MV-4-11 (cell line): ENCODE results near the gene SLC9C2.
"Not testable (repeated sequence)": the region's sequence is repeated elsewhere in the genome, so short reads cannot be mapped to it uniquely, and the experiment has no call there.

Source experiments
- DNase-seq: peaks from one replicate; lab custom pipeline; 2025; lab: John Stamatoyannopoulos, UW

Gene SLC9C2

DNA sequence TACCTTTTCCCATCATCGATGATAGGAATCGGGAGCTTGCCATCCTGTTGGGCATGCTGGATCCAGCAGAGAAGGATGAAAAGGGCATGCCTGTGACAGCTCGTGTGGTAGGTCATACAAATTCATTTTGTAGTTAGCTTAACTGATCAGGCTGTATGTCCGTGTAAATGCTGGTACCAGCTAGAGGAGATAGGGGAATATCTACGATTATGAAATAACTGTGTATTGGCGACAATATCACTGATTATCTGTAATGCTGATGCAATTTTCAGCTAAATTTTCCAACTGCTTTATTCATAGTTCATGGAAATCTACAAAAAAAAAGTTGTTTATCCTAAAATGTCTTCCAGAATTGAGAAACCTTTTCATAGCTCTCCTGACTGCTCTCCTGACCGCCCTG lies 117.5 kb downstream of the SLC9C2 start:
- no peak for DNase-seq

DNA sequence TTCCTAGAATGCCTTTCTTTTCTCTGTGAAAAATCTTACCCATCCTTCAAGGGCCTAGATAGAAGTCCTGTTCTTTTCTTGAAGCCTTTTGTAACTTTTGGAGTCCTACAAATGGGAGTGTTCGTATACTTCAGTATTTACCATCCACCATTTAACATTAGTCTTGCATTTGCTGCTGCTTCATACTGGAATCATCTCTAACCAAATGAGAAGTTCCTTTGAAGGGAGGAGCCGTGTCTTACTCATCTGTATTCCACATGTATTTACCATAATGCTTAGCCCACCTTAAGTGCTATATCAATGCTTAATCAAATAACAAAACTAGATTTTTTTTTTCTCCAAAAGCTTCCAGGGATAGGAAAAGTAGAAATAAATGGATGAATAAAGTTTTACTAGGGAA lies 118.6 kb downstream of the SLC9C2 start:
- DNase-seq = no peak

DNA sequence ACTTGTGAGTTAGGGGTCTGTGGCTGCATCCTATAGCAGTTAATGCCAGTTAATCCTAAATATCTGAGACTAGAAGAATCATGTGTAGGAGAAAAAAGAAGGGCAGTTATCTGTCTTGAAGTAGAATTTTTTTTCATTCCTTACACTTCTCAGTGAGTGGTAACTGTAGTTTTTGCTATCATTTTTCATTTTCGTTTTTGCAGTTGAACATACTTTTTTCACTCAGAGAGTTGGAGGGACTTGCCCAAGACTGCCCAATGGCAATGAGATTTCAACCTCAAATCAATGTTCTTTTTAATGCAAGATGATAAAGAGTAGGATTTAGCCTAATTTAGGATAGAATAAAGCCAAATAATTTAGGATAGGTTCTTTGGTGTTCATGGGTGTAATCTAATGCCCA lies 120.2 kb downstream of the SLC9C2 start:
- DNase-seq = no peak

DNA sequence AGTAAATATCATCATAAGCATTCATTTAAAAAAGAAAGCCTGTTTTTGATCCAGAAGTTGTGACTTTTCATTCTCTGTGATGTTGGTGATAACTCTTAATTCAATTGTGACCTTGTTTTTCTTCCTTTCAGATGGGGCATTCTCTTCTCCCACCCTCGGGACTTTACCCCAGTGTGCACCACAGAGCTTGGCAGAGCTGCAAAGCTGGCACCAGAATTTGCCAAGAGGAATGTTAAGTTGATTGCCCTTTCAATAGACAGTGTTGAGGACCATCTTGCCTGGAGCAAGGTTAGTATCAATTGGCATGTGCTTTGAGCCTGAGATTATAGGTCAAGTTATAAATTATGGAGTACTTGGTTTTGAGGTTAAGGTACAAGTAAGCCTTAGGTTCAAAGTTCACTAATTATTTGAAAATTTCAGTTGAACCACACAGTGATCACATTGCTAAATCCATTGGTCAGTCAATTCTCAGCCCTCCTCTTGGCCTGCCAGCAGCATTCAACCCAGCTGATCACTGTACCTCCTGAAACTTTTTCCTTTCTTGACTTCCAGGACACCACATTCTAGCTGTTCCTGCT lies 121.6 kb downstream of the SLC9C2 start:
- no peak for DNase-seq

DNA sequence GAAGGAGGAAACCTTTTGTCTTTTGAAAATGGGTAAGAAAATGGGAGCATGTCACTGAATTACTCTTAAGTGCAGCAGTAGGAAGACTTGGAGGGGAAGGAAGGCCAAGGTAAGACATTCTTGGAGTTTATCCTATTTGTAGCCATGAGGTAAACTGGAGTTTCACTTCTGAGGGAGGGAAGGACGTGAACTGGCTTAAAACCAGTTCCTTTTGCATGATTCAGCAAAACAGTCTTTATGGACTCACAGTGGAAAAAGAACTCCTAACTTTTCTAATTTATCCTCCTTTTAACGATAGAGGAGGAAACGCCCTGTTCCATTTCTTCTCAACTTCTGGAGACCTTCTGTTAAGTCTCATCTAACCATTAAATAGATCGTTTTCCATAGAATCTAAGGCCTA lies 123.2 kb downstream of the SLC9C2 start:
- DNase-seq = peak; percentile 1

DNA sequence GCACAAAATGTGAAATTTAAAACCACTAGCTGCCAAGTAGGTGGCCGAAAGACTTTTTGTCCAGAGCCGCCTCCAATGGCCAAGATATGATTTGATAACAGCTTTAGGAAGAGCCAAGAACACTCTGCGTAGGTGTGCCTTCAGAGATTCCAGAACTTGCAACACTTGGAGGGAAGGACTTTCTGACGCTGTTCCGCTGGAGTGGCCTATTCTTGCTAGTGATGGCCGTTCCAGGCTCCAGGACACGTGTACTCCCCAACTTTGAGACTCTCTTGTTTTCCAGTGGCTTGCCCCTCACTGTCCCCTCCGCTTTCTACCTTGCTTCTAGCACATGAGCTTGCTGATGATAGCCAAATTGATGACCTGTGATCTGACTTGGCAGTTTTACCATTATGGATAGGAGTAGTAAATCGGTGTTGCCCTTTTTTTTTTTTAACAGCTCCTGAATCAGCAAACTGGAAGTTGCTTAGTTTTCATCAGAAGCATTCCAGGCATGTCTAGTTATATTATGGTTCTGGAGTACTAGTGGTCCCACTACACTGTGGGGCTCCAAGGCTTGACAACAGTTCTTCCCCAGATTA lies 124.7 kb downstream of the SLC9C2 start:
- DNase-seq = peak; percentile 20

DNA sequence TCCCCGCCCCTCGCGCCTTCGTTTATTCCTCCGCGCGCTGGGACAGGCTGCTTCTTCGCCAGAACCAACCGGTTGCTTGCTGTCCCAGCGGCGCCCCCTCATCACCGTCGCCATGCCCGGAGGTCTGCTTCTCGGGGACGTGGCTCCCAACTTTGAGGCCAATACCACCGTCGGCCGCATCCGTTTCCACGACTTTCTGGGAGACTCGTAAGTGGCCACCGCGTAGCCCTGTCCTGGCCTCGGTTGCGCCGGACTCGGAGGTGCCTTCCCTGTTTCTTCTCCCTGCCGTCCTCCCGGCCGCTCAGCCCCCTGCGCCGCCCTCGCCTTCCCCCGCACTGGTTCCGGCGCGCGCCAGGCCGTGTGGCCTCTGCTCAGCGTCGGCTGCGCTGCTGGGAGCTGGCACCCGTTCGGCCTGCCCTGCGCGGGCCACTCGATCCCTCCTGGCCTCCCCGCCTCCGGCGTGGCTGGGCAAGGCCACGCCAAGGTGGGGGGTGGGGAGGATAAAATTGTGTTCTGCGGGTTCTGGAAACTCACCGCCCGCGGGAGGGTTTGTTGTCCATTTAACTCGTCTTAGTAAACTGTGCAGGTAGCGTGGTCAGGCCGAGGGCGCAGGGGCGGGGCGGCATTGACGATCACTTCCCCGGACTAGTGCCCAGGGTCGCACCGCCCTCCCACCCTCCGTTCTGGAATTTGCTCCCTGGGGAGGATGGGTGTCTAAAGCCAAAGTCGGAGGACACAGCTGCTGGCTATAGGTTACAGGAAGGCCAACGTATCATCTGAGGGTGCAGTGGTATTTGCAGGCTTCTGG lies 125.4 kb downstream of the SLC9C2 start, which contains the start of gene PRDX6:
PRDX6 (plus strand) TSS at position 50 of the 808 bp plus-strand sequence; CDS start at position 113, 63 bp downstream.
- DNase-seq = peak; percentile 72

DNA sequence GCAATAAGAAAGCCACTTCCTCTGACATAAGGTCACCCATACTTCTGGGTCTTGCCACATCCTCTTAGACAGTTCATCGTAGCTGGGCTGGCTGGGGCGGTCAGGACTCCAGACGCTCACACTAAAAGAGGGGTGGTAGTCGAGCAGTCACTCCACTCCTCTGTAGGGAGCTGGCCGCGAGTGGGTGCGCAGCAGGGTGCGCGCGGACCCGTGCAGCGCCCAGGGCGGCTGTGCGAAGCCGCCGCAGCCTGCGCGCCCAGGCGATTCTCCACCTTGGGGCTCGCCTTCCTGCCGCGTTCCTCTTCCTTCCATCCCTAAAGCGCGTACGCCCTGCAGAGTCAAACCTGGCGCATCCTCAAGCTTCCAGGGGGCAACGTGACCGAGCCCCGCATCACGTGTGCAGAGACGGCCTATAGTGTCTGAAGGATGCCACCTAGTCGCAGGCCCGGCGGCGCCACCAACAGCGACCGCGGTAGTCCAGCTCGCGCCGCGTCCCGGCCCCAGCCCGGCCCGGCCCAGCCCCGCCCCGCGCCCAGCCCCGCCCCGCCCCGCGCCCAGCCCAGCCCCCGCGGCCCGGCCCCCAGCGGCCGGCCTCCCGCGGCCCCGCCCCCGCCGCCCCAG lies 126.1 kb downstream of the SLC9C2 start:
- DNase-seq = peak; percentile 86

DNA sequence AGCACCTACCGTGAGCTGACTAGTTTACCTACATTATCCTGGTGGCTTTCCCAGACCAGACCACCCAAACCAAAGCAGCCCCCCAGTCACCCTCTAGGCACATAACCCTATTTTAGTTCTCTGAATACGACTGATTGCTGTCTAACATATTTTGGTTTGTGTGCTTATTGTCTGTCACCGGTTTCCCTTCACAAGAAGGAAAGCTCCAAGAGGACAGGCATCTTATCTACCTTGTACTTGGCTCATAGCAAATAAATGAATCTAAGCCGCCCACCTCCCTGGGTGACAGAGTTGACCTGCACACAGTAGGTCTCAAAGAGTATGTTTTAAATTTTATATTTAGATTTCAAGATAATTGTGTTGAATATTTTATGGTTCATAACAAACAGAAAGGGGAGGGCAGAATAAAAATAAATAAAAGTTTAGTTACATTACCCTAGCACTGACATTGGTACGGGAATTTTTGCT lies 126.6 kb downstream of the SLC9C2 start:
- no peak for DNase-seq

DNA sequence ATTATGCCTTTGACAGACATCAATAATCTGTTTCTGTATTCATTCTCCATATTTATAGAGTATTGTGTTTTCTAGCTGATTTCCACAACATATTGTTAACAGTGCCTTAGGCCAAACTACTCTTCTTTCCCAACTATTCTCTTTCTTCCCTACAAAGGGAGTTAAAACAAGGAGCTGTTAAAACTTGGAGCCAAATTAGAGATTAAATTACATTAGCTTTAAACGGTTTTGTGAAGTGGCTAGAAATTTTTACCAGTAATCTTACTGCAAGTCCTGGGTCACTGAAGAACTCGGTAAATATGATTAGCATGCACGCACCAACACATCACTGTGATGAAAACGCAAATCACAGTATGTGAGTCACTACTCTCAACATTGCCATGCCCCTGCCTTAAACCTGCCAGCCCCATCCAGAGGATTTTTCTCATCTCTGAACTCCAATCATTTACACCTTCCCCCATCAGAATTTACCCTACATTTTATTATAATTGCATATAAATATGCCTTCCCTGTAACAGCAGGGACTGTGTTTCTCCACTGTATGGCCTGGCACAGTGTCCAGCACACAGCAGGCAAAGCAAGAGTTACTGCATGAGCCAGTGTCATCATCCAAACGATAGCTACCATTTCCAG lies 127.2 kb downstream of the SLC9C2 start:
- no peak for DNase-seq

DNA sequence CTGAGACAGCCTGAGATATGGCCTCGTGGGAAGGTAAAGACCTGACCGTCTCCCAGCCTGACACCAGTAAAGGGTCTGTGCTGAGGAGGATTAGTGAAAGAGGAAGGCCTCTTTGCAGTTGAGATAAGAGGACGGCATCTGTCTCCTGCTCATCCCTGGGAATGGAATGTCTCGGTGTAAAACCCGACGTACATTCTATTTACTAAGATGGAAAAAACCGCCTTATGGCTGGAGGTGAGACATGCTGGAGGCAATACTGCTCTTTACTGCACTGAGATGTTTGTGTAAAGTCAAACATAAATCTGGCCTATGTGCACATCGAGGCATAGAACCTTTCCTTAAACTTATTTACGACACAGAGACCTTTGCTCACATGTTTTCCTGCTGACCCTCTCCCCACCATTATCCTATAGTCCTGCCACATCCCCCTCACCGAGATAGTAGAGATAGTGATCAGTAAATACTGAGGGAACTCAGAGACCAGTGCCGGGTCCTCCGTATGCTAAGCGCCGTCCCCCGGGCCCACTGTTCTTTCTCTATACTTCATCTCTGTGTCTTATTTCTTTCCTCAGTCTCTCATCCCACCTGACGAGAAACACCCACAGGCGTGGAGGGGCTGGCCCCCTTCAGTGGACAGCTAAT lies 128.0 kb downstream of the SLC9C2 start:
- not testable (repeated sequence) for DNase-seq

DNA sequence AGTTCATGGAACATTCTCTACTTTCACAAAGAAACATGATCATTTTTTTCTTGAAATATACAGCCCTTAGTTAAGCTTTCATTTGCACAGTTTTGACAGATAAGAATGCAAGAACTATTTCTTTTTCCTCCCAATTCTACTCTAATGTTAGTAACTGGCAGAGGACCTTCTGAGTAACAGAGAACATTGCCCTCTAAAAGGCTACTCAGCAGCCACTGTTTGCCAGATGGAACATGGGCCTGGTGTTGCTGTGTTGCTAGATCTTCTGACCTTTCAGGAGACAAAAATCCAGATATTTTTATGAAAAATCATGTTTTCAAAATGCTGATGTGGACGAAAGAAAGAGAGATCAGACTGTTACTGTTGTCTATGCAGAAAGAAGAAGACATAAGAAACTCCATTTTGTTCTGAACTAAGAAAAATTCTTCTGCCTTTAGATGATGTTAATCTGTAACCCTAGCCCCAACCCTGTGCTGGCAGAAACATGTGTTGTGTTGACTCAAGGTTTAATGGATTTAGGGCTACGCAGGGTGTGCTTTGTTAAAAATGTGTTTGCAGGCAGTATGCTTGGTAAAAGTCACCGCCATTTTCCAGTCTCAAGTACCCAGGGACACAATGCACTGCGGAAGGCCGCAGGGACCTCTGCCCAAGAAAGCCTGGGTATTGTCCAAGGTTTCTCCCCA lies 128.6 kb downstream of the SLC9C2 start:
- no peak for DNase-seq

DNA sequence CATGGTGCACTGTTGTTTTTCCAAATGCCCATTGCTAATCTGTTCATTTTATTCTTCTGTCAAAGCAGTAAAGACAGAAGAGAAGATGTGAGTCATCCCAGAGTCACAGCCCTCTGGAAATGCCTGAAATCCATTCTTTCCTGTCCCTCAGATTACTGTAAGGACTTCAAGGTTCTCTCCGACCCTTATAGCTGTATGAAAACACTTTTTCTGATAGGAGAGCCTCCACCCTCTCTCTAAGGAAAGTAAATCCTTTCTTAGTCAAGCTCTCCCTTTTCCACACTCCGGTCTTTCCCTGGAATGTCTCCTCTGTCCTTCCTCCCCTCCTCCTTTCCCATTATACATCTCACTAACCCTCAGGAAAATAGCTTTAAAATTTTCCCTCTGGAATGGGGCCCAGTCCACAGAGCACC lies 129.3 kb downstream of the SLC9C2 start:
- DNase-seq = no peak

DNA sequence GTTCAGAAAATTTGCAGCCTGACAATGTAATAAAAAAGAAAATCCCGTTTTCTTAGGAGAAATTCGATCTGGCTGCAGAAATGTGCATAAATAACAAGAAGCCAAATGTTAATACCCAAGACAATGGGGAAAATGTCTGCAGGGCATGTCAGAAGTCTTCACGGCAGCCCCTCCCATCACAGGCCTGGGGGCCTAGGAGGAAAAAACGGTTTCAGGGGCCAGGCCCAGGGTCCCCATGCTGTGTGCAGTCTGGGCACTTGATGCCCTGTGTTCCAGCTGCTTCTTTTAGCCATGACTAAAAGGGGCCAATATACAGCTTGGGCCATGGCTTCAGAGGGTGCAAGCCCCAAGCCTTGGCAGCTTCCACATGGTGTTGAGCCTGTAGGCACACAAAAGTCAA lies 132.3 kb downstream of the SLC9C2 start:
- no peak for DNase-seq

DNA sequence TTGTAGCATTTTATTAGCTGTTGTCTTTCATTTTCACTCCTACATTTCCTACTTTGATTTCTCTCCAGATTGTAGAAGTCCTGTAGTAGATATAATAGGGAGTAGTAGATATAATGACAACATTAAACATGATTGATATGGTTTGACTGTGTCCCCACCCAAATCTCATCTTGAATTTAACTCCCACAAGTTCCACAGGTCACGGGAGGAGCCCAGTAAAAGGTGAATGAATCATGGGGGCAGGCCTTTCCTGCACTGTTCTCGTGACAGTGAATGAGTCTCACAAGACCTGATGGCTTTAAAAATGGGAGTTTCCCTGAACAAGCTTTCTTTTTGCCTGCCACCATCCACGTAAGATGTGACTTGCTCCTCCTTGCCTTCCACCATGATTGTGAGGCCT lies 133.2 kb downstream of the SLC9C2 start:
- DNase-seq = no peak

DNA sequence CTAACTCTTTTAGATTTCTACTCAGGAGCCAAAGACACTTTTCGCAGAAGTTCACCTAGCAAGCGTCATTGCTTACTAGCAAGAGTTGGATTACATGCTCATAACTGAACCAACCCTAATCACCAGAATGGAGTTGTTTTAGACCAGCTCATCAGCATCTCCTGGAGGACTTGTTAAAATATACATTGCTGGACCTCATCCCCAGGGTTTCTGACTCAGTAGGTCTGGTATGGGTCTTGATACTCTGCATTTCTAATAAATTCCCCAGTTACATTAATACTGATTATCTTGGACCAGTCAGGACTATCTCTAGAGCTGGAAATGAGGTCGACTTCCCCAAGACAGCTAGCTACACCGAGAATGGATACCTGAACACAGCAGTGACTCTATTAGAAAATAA lies 135.4 kb downstream of the SLC9C2 start:
- no peak for DNase-seq

DNA sequence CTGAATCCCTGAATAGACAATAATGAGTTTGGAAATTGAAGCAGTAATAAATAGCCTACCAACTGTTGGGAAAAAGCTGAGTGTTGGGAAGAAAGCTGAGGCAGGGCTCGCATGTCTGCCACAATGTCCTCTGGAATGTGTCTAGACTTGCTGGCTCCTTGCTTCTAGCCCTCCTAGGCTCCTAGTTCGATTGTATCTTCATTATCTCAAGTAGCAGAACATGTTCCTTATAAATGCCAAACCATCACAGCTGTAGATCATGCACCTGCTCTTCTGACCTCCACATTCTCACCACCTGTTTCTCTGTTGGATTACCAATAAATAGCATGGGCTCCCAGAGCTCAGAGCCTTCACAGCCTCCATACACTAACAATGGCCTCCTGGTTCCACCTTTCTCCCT lies 138.7 kb downstream of the SLC9C2 start:
- DNase-seq = not testable (repeated sequence)

DNA sequence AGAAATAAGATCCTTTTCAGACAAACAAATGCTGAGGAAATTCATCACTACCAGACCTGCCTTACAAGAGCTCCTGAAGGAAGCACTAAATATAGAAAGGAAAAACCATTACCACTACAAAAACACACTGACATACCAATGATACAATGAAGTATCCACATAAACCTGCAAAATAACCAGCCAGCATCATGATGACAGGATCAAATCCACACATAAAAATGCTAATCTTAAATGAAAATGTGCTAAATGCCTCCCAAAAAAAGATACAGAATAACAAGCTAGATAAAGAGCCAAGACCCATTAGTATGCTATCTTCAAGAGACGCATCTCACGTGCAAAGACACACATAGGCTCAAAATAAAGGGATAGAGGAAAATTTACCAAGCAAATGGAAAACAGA lies 140.2 kb downstream of the SLC9C2 start:
- not testable (repeated sequence) for DNase-seq

DNA sequence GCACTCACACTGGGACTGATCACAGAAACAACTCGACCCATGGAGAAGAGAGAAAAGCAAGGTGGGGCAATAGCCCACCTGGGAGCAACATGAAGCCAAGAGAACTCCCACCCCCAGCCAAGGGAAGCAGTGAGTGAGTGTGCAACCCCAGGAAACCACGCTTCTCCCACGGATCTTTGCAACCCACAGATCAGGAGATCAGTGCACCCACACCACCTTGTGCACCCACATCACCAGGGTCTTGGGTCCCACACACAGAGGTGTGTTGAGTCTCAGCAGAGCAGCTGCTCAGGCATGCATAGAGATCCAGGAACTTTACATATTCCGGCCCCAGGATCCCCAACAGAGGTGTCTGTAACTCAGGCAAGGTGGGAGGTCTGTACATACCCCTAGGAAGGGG lies 143.0 kb downstream of the SLC9C2 start:
- no peak for DNase-seq

DNA sequence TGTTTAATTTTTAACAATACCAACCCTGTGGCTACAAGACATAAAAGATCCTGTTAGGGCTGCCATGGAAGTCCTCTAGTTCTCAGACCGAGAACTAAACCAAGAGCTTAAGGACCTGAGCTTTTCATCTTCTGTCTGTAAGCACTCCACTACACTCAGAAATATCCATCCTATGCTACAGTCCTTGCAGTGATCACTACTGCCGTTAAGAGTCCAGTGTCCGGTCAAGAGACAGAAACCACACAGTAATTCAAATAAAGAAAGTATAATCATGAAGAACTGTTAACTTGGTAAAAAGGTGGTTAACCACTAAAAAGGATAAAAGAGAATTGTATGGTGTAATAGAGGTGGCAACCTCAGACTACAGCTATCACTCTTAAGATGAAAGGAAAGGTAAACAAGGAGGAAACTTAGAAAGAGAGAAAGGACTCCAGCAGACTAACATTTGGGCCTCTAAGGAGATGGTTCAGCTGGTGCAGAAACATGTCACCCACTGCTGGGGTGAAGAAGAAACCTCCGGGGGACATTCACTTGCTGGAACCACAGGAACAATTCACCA lies 147.8 kb downstream of the SLC9C2 start:
- no peak for DNase-seq

DNA sequence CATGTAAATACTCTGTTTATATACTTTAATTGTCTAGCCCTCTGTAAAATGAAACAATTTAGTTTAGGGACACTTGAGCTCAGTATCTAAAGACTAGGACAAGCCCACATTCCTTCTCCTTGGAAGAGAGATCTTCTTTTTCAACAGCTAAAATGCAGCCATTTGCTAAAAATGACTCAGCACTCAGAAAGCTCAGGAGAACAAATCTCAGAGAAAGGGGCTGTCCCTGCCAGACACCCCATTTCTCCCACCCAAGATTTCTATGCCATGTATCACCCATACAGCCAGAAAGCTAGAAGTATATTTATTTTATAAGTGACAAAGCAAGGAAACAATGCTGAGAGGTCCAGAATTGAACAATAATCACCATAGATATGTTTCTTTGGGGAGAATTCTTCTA lies 148.9 kb downstream of the SLC9C2 start:
- DNase-seq = no peak
